T-helper 1 cell treated with Interleukin-12 subunit alpha and Interleukin-12 subunit beta and Interleukin-4 antibody, amounts not matched to agents 30 μg/mL and 1 μg/mL, for 36 hours (primary cell): ENCODE results near the gene HRCT1.
"Not testable (repeated sequence)": the region's sequence is repeated elsewhere in the genome, so short reads cannot be mapped to it uniquely, and the experiment has no call there.

Experiments used
- H3K27ac Mint-ChIP-seq: one replicate; pipeline ENCODE4 v1.8.0; 2021; ENCODE audit warnings: mild to moderate bottlenecking, mixed read lengths
- H3K27me3 Mint-ChIP-seq: one replicate; pipeline ENCODE4 v1.8.0; 2021; ENCODE audit warnings: low read depth, mixed read lengths
- H3K36me3 Mint-ChIP-seq: one replicate; pipeline ENCODE4 v1.8.0; 2021; ENCODE audit warnings: low read depth, mixed read lengths
- H3K4me1 Mint-ChIP-seq: one replicate; pipeline ENCODE4 v1.8.0; 2021; ENCODE audit warnings: low read depth, mixed read lengths
- H3K4me3 Mint-ChIP-seq: one replicate; pipeline ENCODE4 v1.8.0; 2021; ENCODE audit warnings: mild to moderate bottlenecking, moderate library complexity, mixed read lengths
- H3K9me3 Mint-ChIP-seq: one replicate; pipeline ENCODE4 v1.8.0; 2021; ENCODE audit warnings: mixed read lengths

Gene HRCT1

GRCh38 chr9:35919212-35920008, 13.4 kb downstream of the HRCT1 start:
- Mint-ChIP-seq H3K4me3 (no peak overlapping the region), H3K9me3 (no peaks in the 10 kb centered on the region), H3K27me3 (no peaks in the 10 kb centered on the region), H3K27ac (no peak overlapping the region), H3K36me3 (no peaks in the 10 kb centered on the region), H3K4me1 (peaks cover 2% of the 10 kb centered on the region)

DNA sequence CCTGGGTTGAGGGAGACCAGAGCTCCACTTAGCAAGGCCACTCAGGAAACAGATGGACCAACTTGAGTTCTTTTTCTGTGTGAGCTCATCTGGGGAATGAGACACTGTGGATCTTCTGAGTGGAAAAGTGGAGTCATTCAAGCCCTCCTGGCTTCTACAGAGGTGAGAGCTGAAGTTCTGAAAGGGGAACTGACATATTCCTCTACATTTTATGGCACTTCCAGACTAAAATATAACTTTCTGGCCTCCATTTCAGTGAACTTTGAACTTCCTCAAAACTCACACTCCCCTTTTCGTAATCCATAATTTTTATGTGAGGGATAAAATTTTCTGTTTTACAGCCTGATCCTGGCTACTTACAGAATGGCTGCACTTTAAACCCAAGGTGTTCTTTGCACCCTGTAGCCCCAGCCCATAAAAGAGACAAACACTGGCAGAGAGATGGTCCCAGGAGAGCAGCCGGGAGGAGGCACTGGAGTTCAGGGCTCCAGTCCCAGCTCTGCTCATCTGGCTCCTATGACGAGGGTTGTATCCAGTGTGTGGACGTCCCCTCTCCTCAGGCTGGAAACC, 14.1 kb downstream of the HRCT1 start:
- no peak overlapping the region for H3K4me3 Mint-ChIP-seq
- H3K4me1 Mint-ChIP-seq = peaks cover 2% of the 10 kb centered on the region
- H3K36me3 Mint-ChIP-seq = no peaks in the 10 kb centered on the region
- H3K9me3 Mint-ChIP-seq = no peaks in the 10 kb centered on the region
- no peak overlapping the region for H3K27ac Mint-ChIP-seq
- H3K27me3 Mint-ChIP-seq = no peaks in the 10 kb centered on the region

GRCh38 chr9:35923598-35923926, 17.6 kb downstream of the HRCT1 start:
- Mint-ChIP-seq H3K36me3 (no peaks in the 10 kb centered on the region), H3K4me1 (peaks cover 2% of the 10 kb centered on the region), H3K9me3 (no peaks in the 10 kb centered on the region), H3K4me3 (no peak overlapping the region), H3K27me3 (peaks cover 9% of the 10 kb centered on the region), H3K27ac (no peak overlapping the region)

- Mint-ChIP-seq H3K27me3 (peaks cover 14% of the 10 kb centered on the region), H3K4me3 (no peak overlapping the region), H3K9me3 (no peaks in the 10 kb centered on the region), H3K36me3 (no peaks in the 10 kb centered on the region), H3K4me1 (peaks cover 2% of the 10 kb centered on the region), H3K27ac (no peak overlapping the region)
Observed at GRCh38 chr9:35923927-35924763, 18.1 kb downstream of the HRCT1 start.

DNA sequence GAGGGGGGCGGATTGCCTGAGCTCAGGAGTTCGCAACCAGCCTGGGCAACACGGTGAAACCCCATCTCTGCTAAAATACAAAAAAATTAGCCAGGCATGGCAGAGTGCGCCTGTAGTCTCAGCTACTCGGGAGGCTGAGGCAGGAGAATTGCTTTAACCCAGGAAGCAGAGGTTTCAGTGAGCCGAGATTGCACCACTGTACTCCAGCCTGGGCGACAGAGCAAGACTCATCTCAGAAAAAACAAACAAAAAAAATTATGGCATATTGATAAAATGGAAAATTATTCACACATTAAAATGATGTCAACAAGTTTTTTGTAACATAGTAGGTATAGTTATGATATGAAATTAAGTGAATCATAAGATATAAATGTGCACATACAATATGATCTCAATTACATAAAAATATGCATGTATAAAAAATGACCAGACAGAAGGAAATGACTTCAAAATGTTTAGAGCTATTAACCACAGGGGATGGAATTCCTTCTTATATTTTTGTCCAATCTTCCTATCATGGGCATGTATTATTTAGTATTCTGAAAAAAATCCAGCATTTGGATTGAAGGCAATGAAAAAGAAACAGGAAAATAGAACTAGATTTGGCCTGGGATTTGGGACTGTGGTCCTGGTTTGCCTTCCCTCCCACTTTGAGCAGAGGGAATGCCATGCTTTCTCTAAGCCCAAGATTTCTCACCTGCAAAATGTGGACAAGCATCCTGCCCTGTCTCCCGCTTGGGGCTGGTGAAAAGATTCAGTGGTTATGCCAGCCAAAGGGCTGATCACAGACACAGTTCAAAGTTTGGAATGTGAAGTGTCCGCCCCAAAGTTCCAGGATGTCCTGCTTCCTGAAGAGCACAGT, 22.8 kb downstream of the HRCT1 start:
- Mint-ChIP-seq H3K4me3 (no peak overlapping the region), H3K27me3 (peaks cover 20% of the 10 kb centered on the region), H3K4me1 (peaks cover 11% of the 10 kb centered on the region), H3K9me3 (no peaks in the 10 kb centered on the region), H3K27ac (no peak overlapping the region), H3K36me3 (no peaks in the 10 kb centered on the region)

GRCh38 chr9:35929453-35929718, 23.4 kb downstream of the HRCT1 start:
- H3K27me3 Mint-ChIP-seq = peaks cover 20% of the 10 kb centered on the region
- H3K27ac Mint-ChIP-seq = no peak overlapping the region
- H3K9me3 Mint-ChIP-seq = no peaks in the 10 kb centered on the region
- peaks cover 10% of the 10 kb centered on the region for H3K4me1 Mint-ChIP-seq
- H3K36me3 Mint-ChIP-seq = no peaks in the 10 kb centered on the region
- no peak overlapping the region for H3K4me3 Mint-ChIP-seq

GRCh38 chr9:35930521-35930920, 24.5 kb downstream of the HRCT1 start:
- H3K9me3 Mint-ChIP-seq = no peaks in the 10 kb centered on the region
- H3K27ac Mint-ChIP-seq = no peak overlapping the region
- H3K4me3 Mint-ChIP-seq = no peak overlapping the region
- H3K27me3 Mint-ChIP-seq = peaks cover 20% of the 10 kb centered on the region
- peaks cover 10% of the 10 kb centered on the region for H3K4me1 Mint-ChIP-seq
- H3K36me3 Mint-ChIP-seq = no peaks in the 10 kb centered on the region

DNA sequence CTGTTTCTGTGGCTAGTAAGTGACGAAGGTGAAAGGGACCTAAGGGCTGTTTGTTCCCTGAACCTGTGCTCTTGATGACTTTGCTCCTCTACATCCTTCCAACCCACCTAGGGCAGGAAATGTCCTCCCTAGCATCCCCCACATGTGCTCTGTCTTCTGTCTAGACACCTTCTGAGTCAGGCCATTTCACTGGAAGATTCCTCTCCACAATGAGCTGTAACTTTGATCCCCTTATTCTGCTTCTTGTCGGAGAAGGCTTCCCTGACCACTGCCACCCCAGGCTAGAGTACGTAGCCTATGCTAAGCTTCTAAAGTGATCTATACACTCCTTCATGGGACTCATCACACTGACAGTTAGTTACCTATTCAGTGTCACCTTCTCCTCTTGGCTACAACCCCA, 25.0 kb downstream of the HRCT1 start:
- peaks cover 10% of the 10 kb centered on the region for H3K4me1 Mint-ChIP-seq
- no peaks in the 10 kb centered on the region for H3K9me3 Mint-ChIP-seq
- H3K36me3 Mint-ChIP-seq = no peaks in the 10 kb centered on the region
- H3K27ac Mint-ChIP-seq = no peak overlapping the region
- H3K27me3 Mint-ChIP-seq = peaks cover 20% of the 10 kb centered on the region
- no peak overlapping the region for H3K4me3 Mint-ChIP-seq

- Mint-ChIP-seq H3K36me3 (no peaks in the 10 kb centered on the region), H3K27me3 (peaks cover 11% of the 10 kb centered on the region), H3K4me3 (no peak overlapping the region), H3K4me1 (peaks cover 10% of the 10 kb centered on the region), H3K9me3 (peaks cover 4% of the 10 kb centered on the region), H3K27ac (no peak overlapping the region)
Observed at GRCh38 chr9:35932735-35933134, 26.7 kb downstream of the HRCT1 start.

DNA sequence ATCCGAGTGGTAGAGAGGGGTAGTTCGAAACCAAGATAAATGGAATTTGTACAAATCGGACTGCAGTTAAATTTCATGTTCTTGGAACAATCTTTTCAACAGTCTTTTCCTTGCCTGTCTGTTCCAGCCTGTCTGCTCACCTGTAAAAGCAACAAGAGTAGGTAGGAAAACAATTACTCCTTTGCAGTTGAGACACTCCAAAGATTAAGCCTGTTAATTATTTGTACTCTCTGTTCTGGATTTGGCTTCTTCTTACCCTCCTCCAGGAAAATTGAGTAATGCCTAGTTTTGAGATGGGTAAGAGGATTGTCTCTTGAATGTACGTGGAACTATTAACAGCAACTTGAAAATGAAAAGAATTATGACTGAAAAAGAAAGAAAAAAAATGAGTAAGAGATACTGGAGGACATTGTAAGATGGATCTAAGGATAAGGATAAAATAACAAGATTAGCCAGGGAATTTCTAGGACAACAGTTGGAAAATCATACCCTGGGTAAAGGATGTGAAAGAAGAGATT, 27.6 kb downstream of the HRCT1 start:
- Mint-ChIP-seq H3K27ac (no peak overlapping the region), H3K27me3 (peaks cover 11% of the 10 kb centered on the region), H3K36me3 (no peaks in the 10 kb centered on the region), H3K9me3 (peaks cover 4% of the 10 kb centered on the region), H3K4me1 (peaks cover 10% of the 10 kb centered on the region), H3K4me3 (no peak overlapping the region)

DNA sequence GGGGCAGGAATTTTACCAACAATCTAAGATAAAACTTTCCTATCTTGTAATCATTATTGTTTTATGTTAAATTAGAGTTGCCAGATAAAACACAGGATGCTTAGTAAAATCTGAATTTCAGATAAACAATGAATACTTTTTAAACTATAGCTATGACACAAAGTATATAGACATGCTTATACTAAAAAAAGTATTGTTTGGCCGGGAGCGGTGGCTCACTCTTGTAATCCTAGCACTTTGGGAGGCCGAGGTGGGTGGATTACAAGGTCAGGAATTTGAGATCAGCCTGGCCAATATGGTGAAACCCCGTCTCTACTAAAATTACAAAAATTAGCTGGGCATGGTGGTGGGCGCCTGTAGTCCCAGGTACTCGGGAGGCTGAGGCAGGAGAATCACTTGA, 28.1 kb downstream of the HRCT1 start:
- H3K4me1 Mint-ChIP-seq = peaks cover 12% of the 10 kb centered on the region
- H3K27ac Mint-ChIP-seq, H3K36me3 Mint-ChIP-seq, H3K4me3 Mint-ChIP-seq, H3K27me3 Mint-ChIP-seq, H3K9me3 Mint-ChIP-seq: not testable (repeated sequence)

- peaks cover 4% of the 10 kb centered on the region for H3K9me3 Mint-ChIP-seq
- peaks cover 19% of the 10 kb centered on the region for H3K4me1 Mint-ChIP-seq
Observed at GRCh38 chr9:35935261-35935660, 29.3 kb downstream of the HRCT1 start.

DNA sequence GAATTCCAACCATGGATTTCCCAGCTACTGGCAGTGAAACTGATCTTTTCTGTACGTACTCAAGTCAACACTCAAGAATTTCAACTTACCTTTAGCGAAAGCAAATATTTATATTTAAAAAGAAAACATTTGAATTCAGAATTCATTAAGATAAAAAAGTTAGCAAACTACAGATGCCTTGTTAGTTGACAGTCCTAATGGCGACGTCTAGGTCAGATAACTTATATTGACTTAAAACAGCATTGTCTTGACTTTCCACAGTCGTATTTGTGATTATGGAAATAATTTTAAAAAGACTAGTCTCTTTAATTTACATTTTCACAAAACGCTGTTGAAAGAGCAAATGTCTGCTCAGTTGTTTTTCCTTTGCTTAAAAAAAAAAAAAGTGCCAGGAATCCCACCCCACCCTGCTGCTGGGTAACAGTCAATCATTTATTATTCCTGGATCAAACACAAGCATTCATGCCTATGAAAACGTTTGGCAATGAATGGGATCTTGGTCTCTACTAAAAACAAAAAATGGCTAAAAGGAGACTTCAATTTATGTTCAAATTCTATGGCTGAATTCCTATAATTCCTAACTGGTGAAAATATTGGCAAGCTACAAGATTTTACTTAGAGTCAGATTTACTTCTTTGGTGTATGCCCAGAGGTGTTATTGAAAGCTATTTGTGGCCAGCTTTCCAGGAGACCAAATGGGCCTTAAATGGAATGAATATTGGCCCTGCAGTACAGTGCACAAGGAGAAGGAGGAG, 29.9 kb downstream of the HRCT1 start:
- H3K27me3 Mint-ChIP-seq = no peaks in the 10 kb centered on the region
- H3K4me3 Mint-ChIP-seq = no peak overlapping the region
- peaks cover 4% of the 10 kb centered on the region for H3K9me3 Mint-ChIP-seq
- peaks cover 26% of the 10 kb centered on the region for H3K4me1 Mint-ChIP-seq
- H3K27ac Mint-ChIP-seq = no peak overlapping the region
- H3K36me3 Mint-ChIP-seq = no peaks in the 10 kb centered on the region

More at GRCh38 chr9:35935261-35935660, 29.3 kb downstream of the HRCT1 start:
- H3K27ac Mint-ChIP-seq = no peak overlapping the region
- H3K27me3 Mint-ChIP-seq = no peaks in the 10 kb centered on the region
- no peak overlapping the region for H3K4me3 Mint-ChIP-seq
- no peaks in the 10 kb centered on the region for H3K36me3 Mint-ChIP-seq

DNA sequence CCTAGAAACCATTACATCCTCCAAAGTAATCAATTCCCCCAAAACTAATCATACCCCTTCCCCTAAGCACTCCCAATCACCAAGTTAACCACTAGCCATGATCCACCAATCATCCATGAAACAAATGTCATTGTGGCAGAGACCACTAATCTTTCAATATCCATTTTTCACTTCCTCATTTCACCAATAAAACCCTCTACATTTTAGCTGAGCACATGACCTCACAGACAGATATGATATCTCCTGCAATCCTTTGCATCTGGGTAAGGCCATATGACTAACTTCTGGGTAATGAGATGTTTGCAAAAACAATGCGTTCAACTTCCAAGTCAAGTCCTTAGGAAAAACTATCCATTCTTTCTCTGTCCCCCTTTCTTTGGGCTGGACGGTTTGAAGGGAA, 31.2 kb downstream of the HRCT1 start:
- H3K9me3 Mint-ChIP-seq = peaks cover 4% of the 10 kb centered on the region
- H3K36me3 Mint-ChIP-seq = no peaks in the 10 kb centered on the region
- H3K4me1 Mint-ChIP-seq = peaks cover 33% of the 10 kb centered on the region
- no peaks in the 10 kb centered on the region for H3K27me3 Mint-ChIP-seq
- no peak overlapping the region for H3K4me3 Mint-ChIP-seq
- no peak overlapping the region for H3K27ac Mint-ChIP-seq
